Measurements from ENCODE around the gene MYLK.

The MYLK gene

DNA sequence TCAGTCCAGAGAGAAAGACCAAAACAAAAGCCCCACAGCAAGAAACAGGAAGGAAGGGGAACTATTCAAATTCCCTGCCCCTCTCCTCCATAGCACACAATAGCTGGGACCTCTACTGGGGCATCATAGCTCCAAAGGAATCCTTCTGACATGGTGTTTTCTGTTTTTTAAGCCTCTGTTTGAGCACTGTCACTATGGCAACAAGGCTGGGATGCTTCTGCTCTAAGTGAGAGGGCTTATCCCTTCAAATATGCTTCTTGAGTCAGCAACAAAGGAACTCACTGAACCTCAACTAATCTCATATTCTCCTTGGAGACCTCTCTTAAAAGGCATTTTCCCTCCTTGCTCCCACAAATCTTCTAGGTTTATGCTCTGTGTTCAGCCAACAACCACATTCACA is 40.5 kb downstream of the MYLK start:
- Histone ChIP-seq H3K27me3 (ENCODE audit: control insufficient read depth, insufficient read depth, low read length) (no peaks in the 10 kb centered on the region), H3K4me1 (ENCODE audit: control insufficient read depth, insufficient read depth, low read length) (no peaks in the 10 kb centered on the region), H3K9me3 (ENCODE audit: control insufficient read depth, insufficient read depth, low read length) (no peaks in the 10 kb centered on the region), H3K36me3 (ENCODE audit: control insufficient read depth, insufficient read depth, low read length) (no peaks in the 10 kb centered on the region), H3K9ac (ENCODE audit: low read depth, low read length) (no peak overlapping the region), H3K4me3 (ENCODE audit: low read depth, low read length) (no peak overlapping the region)

DNA sequence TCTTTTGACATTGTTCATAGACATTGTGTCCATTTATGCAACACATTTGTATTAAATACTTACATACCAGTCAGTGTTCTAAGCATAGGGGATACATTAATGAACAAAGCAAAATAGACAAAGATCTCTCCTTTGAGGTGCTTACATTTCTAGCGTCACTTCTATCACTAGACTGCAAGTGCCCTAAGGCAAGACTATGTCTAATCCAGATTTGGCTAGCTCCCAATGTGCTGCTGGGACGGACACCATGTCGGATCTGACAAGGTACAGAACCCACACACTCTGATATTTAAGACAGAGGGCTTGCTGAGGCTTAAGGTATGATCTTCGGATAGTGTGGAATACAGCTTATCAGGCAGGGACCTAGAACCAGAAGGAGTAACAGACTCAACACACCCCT is 41.4 kb downstream of the MYLK start:
- no peaks in the 10 kb centered on the region for H3K36me3 ChIP-seq (ENCODE audit: control insufficient read depth, insufficient read depth, low read length)
- no peaks in the 10 kb centered on the region for H3K9me3 ChIP-seq (ENCODE audit: control insufficient read depth, insufficient read depth, low read length)
- no peaks in the 10 kb centered on the region for H3K4me1 ChIP-seq (ENCODE audit: control insufficient read depth, insufficient read depth, low read length)
- no peak overlapping the region for H3K9ac ChIP-seq (ENCODE audit: low read depth, low read length)
- no peak overlapping the region for H3K4me3 ChIP-seq (ENCODE audit: low read depth, low read length)
- H3K27me3 ChIP-seq (ENCODE audit: control insufficient read depth, insufficient read depth, low read length): no peaks in the 10 kb centered on the region

GRCh38 chr3:123841476-123842238 is 42.5 kb downstream of the MYLK start:
- H3K9ac ChIP-seq (ENCODE audit: low read depth, low read length): no peak overlapping the region
- H3K27me3 ChIP-seq (ENCODE audit: control insufficient read depth, insufficient read depth, low read length): no peaks in the 10 kb centered on the region
- no peak overlapping the region for H3K4me3 ChIP-seq (ENCODE audit: low read depth, low read length)
- H3K4me1 ChIP-seq (ENCODE audit: control insufficient read depth, insufficient read depth, low read length): no peaks in the 10 kb centered on the region
- no peaks in the 10 kb centered on the region for H3K9me3 ChIP-seq (ENCODE audit: control insufficient read depth, insufficient read depth, low read length)
- no peaks in the 10 kb centered on the region for H3K36me3 ChIP-seq (ENCODE audit: control insufficient read depth, insufficient read depth, low read length)

DNA sequence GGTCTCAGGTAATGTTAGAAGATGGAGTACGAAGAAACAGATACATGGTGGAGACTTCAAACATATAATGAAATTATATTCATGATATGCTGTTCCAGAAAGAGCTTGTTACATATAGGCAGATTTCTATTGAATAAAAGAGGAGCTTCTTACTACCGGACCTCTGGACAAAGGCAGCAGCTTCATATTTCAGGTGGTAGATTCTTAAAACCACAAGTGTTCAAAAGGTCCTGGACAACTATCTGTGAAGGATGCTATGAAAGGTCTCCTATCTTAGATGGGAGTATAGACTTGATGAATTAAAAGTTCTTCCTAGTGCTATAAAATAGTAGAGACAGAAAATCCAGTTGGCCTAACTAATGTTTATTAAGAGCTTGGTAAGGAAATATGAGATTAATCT is 43.2 kb downstream of the MYLK start:
- Histone ChIP-seq H3K4me1 (ENCODE audit: control insufficient read depth, insufficient read depth, low read length) (no peaks in the 10 kb centered on the region), H3K27me3 (ENCODE audit: control insufficient read depth, insufficient read depth, low read length) (no peaks in the 10 kb centered on the region), H3K9ac (ENCODE audit: low read depth, low read length) (no peak overlapping the region), H3K36me3 (ENCODE audit: control insufficient read depth, insufficient read depth, low read length) (no peaks in the 10 kb centered on the region), H3K4me3 (ENCODE audit: low read depth, low read length) (no peak overlapping the region), H3K9me3 (ENCODE audit: control insufficient read depth, insufficient read depth, low read length) (no peaks in the 10 kb centered on the region)

DNA sequence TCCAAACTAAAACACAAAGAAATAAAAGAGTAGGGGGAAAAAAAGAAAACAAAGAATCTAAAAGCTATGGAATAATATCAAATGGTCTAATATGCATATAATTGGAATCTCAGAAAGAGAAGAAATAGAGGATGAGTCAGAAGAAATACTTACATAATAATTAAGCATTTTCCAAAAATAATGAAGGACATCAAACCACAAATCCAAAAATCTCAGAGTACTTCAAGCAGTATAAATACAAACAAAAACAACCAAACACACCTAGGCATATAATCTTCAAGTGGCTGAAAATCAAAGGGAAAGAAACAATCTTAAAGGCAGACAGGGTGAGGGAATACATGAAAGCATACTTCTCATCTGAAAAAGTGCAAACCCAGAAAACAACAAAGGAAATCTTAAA is 46.3 kb downstream of the MYLK start:
- no peak overlapping the region for H3K4me3 ChIP-seq (ENCODE audit: low read depth, low read length)
- no peaks in the 10 kb centered on the region for H3K36me3 ChIP-seq (ENCODE audit: control insufficient read depth, insufficient read depth, low read length)
- H3K9ac ChIP-seq (ENCODE audit: low read depth, low read length): no peak overlapping the region
- H3K9me3 ChIP-seq (ENCODE audit: control insufficient read depth, insufficient read depth, low read length): no peaks in the 10 kb centered on the region
- H3K4me1 ChIP-seq (ENCODE audit: control insufficient read depth, insufficient read depth, low read length): no peaks in the 10 kb centered on the region
- no peaks in the 10 kb centered on the region for H3K27me3 ChIP-seq (ENCODE audit: control insufficient read depth, insufficient read depth, low read length)

DNA sequence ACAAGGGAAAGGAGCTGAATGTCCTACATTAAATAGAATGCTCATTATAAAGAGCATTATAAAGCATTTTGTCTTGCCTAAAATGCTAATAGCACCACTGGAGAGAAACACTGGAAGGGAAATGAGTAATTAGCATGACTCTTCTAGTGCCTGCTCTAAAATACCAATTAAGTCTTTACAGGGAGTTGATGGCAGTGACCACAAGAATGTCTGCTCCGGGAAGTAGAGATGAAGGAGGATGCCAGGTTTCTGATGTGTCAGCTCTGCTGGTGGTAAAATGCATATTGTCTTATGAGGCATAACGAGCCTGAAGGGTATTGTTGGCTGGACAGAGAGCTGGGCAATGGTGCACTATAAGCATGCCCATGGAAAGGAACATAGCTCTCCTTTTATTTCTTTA is 49.5 kb downstream of the MYLK start:
- H3K4me1 ChIP-seq (ENCODE audit: control insufficient read depth, insufficient read depth, low read length): no peaks in the 10 kb centered on the region
- no peak overlapping the region for H3K4me3 ChIP-seq (ENCODE audit: low read depth, low read length)
- no peaks in the 10 kb centered on the region for H3K36me3 ChIP-seq (ENCODE audit: control insufficient read depth, insufficient read depth, low read length)
- H3K27me3 ChIP-seq (ENCODE audit: control insufficient read depth, insufficient read depth, low read length): no peaks in the 10 kb centered on the region
- no peak overlapping the region for H3K9ac ChIP-seq (ENCODE audit: low read depth, low read length)
- H3K9me3 ChIP-seq (ENCODE audit: control insufficient read depth, insufficient read depth, low read length): no peaks in the 10 kb centered on the region

DNA sequence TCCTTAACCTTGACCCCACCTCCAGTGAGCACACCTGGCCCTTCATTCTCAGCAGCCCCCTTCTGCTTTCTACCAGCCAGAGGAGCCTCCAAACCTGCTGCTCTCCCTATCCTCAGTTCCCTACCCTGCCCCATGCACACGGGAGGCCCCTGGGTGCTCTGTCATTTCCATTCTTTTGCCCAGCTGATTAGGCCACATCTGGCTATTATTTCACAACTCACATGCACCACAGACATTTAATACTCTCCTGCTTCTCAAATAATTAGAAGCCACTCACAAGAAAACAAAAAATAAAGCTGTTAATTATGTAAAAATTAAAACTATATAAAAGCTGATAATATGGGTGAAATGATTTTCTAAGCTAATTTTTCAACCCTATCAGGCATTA is 50.7 kb downstream of the MYLK start:
- Histone ChIP-seq H3K4me3 (ENCODE audit: low read depth, low read length) (no peak overlapping the region), H3K27me3 (ENCODE audit: control insufficient read depth, insufficient read depth, low read length) (no peaks in the 10 kb centered on the region), H3K4me1 (ENCODE audit: control insufficient read depth, insufficient read depth, low read length) (no peaks in the 10 kb centered on the region), H3K9me3 (ENCODE audit: control insufficient read depth, insufficient read depth, low read length) (no peaks in the 10 kb centered on the region), H3K9ac (ENCODE audit: low read depth, low read length) (no peak overlapping the region), H3K36me3 (ENCODE audit: control insufficient read depth, insufficient read depth, low read length) (no peaks in the 10 kb centered on the region)

DNA sequence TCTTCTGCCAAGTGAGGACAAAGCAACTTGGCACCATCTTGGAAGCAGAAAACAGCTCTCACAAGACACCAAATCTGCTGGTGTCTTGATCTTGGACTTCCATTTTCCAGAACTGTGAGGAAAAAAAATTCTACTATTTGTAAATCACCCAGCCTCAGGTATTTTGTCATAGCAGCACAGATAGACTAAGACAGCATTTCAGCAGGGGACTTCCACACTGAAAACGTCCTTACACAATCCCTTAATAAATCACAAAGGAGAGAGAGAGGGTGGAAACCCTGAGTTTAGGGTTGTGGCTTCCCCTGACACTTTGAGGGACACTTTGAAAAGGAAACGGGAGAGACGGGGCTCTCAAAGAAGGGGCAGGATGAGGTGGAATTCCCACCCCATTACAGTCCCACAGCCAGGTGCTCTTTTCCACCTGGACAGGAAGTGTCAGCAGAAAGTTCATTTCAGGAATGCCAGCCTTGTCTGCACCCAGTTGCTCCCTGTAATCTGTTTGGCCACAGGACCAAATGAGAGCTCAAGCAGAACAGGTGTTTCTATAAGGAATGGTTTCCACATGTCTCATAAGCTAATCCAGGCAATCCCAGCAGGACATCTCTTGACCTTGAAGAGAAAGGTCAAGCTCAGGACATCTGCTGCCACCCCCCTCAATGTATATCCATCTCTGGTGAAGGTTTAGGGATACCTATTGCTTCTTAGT is 51.3 kb downstream of the MYLK start:
- Histone ChIP-seq H3K4me3 (ENCODE audit: low read depth, low read length) (no peak overlapping the region), H3K36me3 (ENCODE audit: control insufficient read depth, insufficient read depth, low read length) (no peaks in the 10 kb centered on the region), H3K9me3 (ENCODE audit: control insufficient read depth, insufficient read depth, low read length) (peaks cover 3% of the 10 kb centered on the region), H3K27me3 (ENCODE audit: control insufficient read depth, insufficient read depth, low read length) (no peaks in the 10 kb centered on the region), H3K9ac (ENCODE audit: low read depth, low read length) (no peak overlapping the region), H3K4me1 (ENCODE audit: control insufficient read depth, insufficient read depth, low read length) (no peaks in the 10 kb centered on the region)

DNA sequence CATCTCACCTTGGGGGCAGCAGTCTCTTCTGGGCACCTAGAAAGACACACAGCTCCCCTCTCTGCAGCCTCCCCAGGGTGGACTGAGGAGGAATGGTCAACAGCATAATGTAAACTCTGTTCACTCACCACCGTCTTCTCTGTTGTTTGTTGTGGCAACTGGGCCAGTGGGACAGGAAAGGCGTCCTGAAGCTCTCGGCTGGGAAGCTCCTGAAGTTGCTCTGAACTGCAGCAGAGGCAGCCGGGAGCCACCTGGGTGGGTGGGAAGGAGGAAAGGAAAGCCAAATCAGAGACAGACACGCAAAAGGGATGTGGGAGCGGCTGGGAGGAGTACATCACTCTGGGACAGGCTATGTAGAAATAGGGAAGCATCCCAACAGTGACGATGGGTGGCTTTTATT is 52.7 kb downstream of the MYLK start:
- Histone ChIP-seq H3K9ac (ENCODE audit: low read depth, low read length) (no peak overlapping the region), H3K4me1 (ENCODE audit: control insufficient read depth, insufficient read depth, low read length) (no peaks in the 10 kb centered on the region), H3K4me3 (ENCODE audit: low read depth, low read length) (no peak overlapping the region), H3K36me3 (ENCODE audit: control insufficient read depth, insufficient read depth, low read length) (no peaks in the 10 kb centered on the region), H3K9me3 (ENCODE audit: control insufficient read depth, insufficient read depth, low read length) (peaks cover 3% of the 10 kb centered on the region), H3K27me3 (ENCODE audit: control insufficient read depth, insufficient read depth, low read length) (no peaks in the 10 kb centered on the region)

DNA sequence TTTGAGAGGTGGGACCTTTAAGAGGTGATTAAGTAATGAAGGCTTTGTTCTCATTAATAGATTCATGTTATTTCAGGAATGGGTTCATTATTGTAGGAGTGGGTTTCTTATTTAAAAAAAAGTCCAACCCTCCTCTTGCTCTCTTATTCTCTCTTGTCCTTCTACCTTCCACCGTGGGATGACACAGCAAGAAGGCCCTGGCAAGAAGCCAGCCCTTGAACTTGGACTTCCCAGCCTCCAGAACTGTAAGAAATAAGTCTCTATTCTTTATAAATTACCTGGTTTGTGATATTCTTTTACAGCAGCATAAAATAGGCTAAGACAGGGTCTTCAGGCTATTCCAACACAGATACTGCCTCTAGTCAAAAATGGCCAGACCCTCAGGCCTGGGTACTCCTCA is 62.2 kb downstream of the MYLK start:
- Histone ChIP-seq H3K9ac (ENCODE audit: low read depth, low read length) (no peak overlapping the region), H3K9me3 (ENCODE audit: control insufficient read depth, insufficient read depth, low read length) (no peaks in the 10 kb centered on the region), H3K4me1 (ENCODE audit: control insufficient read depth, insufficient read depth, low read length) (peaks cover 5% of the 10 kb centered on the region), H3K27me3 (ENCODE audit: control insufficient read depth, insufficient read depth, low read length) (no peaks in the 10 kb centered on the region), H3K4me3 (ENCODE audit: low read depth, low read length) (no peak overlapping the region), H3K36me3 (ENCODE audit: control insufficient read depth, insufficient read depth, low read length) (peaks cover 3% of the 10 kb centered on the region)

- Histone ChIP-seq H3K4me1 (ENCODE audit: control insufficient read depth, insufficient read depth, low read length) (peaks cover 5% of the 10 kb centered on the region), H3K27me3 (ENCODE audit: control insufficient read depth, insufficient read depth, low read length) (no peaks in the 10 kb centered on the region), H3K4me3 (ENCODE audit: low read depth, low read length) (no peak overlapping the region), H3K9ac (ENCODE audit: low read depth, low read length) (no peak overlapping the region), H3K9me3 (ENCODE audit: control insufficient read depth, insufficient read depth, low read length) (no peaks in the 10 kb centered on the region), H3K36me3 (ENCODE audit: control insufficient read depth, insufficient read depth, low read length) (peaks cover 3% of the 10 kb centered on the region)
These were observed 64.2 kb downstream of the MYLK start for GRCh38 chr3:123819949-123820348.

- Histone ChIP-seq H3K36me3 (ENCODE audit: control insufficient read depth, insufficient read depth, low read length) (peaks cover 3% of the 10 kb centered on the region), H3K9ac (ENCODE audit: low read depth, low read length) (no peak overlapping the region), H3K9me3 (ENCODE audit: control insufficient read depth, insufficient read depth, low read length) (no peaks in the 10 kb centered on the region), H3K4me1 (ENCODE audit: control insufficient read depth, insufficient read depth, low read length) (peaks cover 5% of the 10 kb centered on the region), H3K4me3 (ENCODE audit: low read depth, low read length) (no peak overlapping the region), H3K27me3 (ENCODE audit: control insufficient read depth, insufficient read depth, low read length) (no peaks in the 10 kb centered on the region)
These were observed 65.2 kb downstream of the MYLK start for GRCh38 chr3:123818921-123819429.
